ENCODE data around the gene HGFAC. TPM values are rescaled to one million over a fixed set of nuclear protein-coding genes. Genes with fewer than 3 reads are reported as not detected.

Gene HGFAC
- total RNA-seq, 2 donors from 2014 or later: not detected

DNA sequence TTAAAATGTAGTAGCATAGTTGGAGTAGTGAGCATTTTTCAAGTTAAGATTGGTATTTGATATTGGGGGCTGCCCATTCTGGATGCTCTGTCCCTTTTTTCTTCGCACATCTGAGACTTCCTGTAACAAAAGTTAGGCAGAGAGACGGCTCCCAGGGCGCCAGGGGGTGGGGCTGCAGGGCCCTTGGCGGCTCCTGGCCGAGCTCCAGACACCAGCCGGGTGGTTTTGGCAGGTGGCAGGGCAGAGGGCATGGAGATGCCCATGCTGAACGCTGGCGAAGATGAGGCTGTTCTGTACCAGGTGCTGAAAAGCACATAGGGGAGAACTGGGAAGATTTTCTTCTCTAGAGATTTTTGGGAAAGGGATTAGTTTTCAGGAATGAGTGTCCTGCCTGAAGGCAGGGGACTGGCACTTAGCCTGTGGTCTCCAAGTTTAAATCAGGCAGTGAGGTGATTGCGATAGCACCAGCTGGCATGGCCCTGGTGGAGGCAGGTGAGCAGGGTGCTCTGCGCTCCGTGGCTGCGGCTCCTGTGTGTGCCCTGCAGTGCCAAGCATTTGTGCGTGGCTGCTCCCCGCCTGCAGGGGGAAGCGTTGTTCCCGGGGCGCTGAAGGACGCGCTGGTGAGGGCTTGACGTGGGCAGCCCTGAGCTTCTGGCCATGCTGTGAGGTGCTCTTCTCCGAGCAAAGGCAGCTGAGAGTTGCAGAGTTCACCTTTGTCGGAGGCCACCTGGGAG lies 23.6 kb upstream of the HGFAC start:
- H3K36me3 Mint-ChIP-seq: no peaks in the 10 kb centered on the region
- ATAC-seq: no peak
- H3K9me3 Mint-ChIP-seq: no peaks in the 10 kb centered on the region
- peak in 1 of 2 donors; percentile 42 for DNase-seq (ENCODE audit: low spot score in 2 of 2)
- H3K27ac Mint-ChIP-seq: peak overlapping the region in 1 of 2 donors; percentile 26

- Mint-ChIP-seq H3K27ac (no peak overlapping the region), H3K9me3 (no peaks in the 10 kb centered on the region), H3K36me3 (no peaks in the 10 kb centered on the region)
- peak in 1 of 2 donors; percentile 35 for DNase-seq (ENCODE audit: low spot score in 2 of 2)
- peak in 1 of 2 donors; percentile 3 for ATAC-seq
Measured at GRCh38 chr4:3419836-3420605, 21.7 kb upstream of the HGFAC start.

- Mint-ChIP-seq H3K9me3 (no peaks in the 10 kb centered on the region), H3K27ac (no peak overlapping the region), H3K36me3 (no peaks in the 10 kb centered on the region)
- DNase-seq (ENCODE audit: low spot score in 2 of 2): no peak
- ATAC-seq: peak in 1 of 2 donors; percentile 56
Measured at GRCh38 chr4:3420606-3420955, 21.2 kb upstream of the HGFAC start.

- H3K9me3 Mint-ChIP-seq: no peaks in the 10 kb centered on the region
- no peaks in the 10 kb centered on the region for H3K36me3 Mint-ChIP-seq
- no peak for ATAC-seq
Measured at GRCh38 chr4:3420956-3421355, 20.8 kb upstream of the HGFAC start.

GRCh38 chr4:3421470-3421869 lies 20.3 kb upstream of the HGFAC start:
- H3K27ac Mint-ChIP-seq: no peak overlapping the region
- no peak for DNase-seq (ENCODE audit: low spot score in 2 of 2)
- no peaks in the 10 kb centered on the region for H3K9me3 Mint-ChIP-seq
- H3K36me3 Mint-ChIP-seq: no peaks in the 10 kb centered on the region
- no peak for ATAC-seq

More at GRCh38 chr4:3420956-3421355, 20.8 kb upstream of the HGFAC start:
- H3K27ac Mint-ChIP-seq: no peak overlapping the region
- DNase-seq (ENCODE audit: low spot score in 2 of 2): no peak

- H3K36me3 Mint-ChIP-seq: no peaks in the 10 kb centered on the region
- DNase-seq (ENCODE audit: low spot score in 2 of 2) (no peak), ATAC-seq (no peak)
- H3K9me3 Mint-ChIP-seq: no peaks in the 10 kb centered on the region
- no peak overlapping the region for H3K27ac Mint-ChIP-seq
Measured at GRCh38 chr4:3422241-3422801, 19.4 kb upstream of the HGFAC start.

DNA sequence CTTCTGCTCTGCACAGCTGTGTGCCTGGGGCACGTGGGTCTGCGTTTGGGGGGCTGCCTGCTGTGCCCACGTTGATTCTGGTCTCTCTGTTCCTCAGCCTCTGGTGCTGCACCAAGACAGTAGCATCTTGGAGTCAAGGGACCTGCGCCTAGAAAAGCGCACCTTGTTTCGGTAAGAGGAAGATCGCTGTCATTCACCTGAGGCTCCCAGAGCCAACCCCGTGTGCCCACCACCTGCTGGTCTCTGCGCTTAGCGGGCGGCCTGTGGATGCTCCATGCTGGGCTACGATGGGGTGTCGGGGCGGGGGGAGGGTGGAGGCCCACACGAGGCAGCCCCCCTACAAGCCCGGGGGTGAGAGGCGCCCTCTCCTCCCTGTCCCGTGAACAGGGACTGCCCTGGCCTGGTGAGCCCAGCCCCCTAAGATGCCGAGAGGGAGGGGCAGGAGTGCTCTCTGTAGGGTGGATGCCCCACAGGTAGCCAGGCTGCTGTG lies 18.9 kb upstream of the HGFAC start:
- Mint-ChIP-seq H3K9me3 (no peaks in the 10 kb centered on the region), H3K36me3 (no peaks in the 10 kb centered on the region), H3K27ac (no peak overlapping the region)
- DNase-seq (ENCODE audit: low spot score in 2 of 2) (no peak), ATAC-seq (no peak)

DNA sequence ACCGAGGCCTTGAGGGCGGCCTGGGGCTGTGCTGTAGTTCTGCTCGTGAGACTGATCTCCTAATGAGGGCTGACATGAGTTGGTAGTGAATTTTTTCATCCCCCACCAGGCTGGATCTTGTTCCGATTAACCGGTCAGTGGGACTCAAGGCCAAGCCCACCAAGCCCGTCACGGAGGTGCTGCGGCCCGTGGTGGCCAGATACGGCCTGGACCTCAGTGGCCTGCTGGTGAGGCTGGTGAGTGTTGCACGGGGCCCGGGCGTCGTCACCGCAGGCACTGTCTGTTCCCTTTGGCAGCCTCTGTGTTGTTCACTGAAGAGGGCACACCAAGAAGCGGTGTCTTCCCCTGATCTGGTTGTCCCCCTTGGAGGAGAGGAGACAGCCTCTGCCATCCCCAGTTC lies 18.4 kb upstream of the HGFAC start:
- no peaks in the 10 kb centered on the region for H3K9me3 Mint-ChIP-seq
- ATAC-seq (no peak), DNase-seq (ENCODE audit: low spot score in 2 of 2) (no peak)
- no peak overlapping the region for H3K27ac Mint-ChIP-seq
- H3K36me3 Mint-ChIP-seq: no peaks in the 10 kb centered on the region

DNA sequence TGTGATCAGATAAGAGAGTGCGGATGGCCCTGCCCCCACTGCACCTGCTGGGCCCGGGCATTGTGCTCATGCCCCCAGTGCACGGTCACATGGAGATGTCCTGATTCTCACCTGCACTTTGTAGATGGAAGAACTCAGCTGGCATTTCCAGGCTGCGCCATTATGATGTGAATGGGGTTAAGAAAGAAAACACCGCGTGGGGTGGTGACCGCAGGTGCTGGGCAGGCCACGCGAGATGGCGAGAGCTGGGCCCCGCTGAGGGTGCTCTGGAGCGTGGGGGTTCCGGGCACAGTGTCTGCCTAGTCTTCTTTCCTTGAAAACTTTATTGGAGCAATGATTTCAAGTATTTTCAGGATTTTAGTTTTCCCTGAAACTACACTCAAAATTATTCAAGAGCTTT lies 17.8 kb upstream of the HGFAC start:
- ATAC-seq: no peak
- no peaks in the 10 kb centered on the region for H3K36me3 Mint-ChIP-seq
- H3K27ac Mint-ChIP-seq: no peak overlapping the region
- DNase-seq (ENCODE audit: low spot score in 2 of 2): no peak
- no peaks in the 10 kb centered on the region for H3K9me3 Mint-ChIP-seq

DNA sequence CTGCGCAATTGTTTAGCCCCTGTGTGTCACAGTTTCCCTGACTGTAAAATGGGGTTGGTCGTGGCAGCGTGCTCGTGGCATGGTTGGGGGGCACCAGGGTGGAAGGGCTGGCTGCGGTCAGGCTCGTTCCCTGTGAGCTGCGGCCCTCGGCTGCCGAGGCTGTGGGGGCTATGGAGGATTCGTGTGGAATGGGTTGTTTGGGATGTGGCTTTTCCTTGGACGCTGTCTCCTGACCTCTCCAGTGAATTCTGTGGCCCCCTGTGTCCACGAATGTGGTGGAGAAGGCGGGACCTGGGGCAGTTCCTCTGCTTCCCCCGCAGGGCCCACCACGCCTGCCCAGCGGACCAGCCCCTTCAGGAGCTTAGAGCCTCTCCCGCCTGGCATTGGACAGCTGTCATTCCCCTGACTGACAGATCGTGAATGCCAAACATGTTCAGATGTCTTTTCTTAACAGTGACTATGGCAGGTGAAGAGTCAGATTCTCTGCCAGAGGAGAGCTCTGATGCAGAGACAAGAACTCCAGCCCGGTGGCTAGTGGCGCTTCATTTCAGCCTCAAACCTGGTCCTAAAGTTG lies 17.2 kb upstream of the HGFAC start:
- Mint-ChIP-seq H3K27ac (no peak overlapping the region), H3K36me3 (no peaks in the 10 kb centered on the region), H3K9me3 (no peaks in the 10 kb centered on the region)
- ATAC-seq (no peak), DNase-seq (ENCODE audit: low spot score in 2 of 2) (no peak)

- Mint-ChIP-seq H3K9me3 (no peaks in the 10 kb centered on the region), H3K36me3 (no peaks in the 10 kb centered on the region), H3K27ac (no peak overlapping the region)
- no peak for ATAC-seq
- no peak for DNase-seq (ENCODE audit: low spot score in 2 of 2)
Measured at GRCh38 chr4:3426465-3427133, 15.2 kb upstream of the HGFAC start.

DNA sequence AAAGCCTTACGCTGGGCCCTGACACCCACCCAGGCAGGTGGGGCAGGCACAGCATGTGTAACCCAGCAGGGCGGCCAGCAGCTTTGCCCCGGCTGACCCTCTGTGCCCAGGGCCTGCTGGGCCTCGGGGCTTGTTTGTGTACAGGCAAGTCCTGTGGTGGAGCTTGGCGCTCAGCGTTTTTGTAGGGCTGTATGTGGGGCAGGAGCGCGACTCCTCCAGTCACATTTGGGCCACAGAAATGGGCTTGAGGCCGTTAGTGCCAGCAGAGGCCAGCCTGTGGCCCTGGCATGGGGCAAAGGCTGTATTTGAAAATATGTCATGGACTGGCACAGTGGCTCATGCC lies 14.7 kb upstream of the HGFAC start:
- no peak for DNase-seq (ENCODE audit: low spot score in 2 of 2)
- no peaks in the 10 kb centered on the region for H3K9me3 Mint-ChIP-seq
- H3K27ac Mint-ChIP-seq: no peak overlapping the region
- no peaks in the 10 kb centered on the region for H3K36me3 Mint-ChIP-seq
- no peak for ATAC-seq

- Mint-ChIP-seq H3K9me3 (no peaks in the 10 kb centered on the region), H3K27ac (peak overlapping the region in 1 of 2 donors; percentile 34), H3K36me3 (no peaks in the 10 kb centered on the region)
- ATAC-seq (no peak), DNase-seq (ENCODE audit: low spot score in 2 of 2) (no peak)
Measured at GRCh38 chr4:3427706-3428446, 13.9 kb upstream of the HGFAC start.

GRCh38 chr4:3429651-3430050 lies 12.1 kb upstream of the HGFAC start:
- DNase-seq (ENCODE audit: low spot score in 2 of 2) (no peak), ATAC-seq (no peak)
- no peaks in the 10 kb centered on the region for H3K36me3 Mint-ChIP-seq
- no peaks in the 10 kb centered on the region for H3K9me3 Mint-ChIP-seq
- peak overlapping the region in 1 of 2 donors; percentile 34 for H3K27ac Mint-ChIP-seq

DNA sequence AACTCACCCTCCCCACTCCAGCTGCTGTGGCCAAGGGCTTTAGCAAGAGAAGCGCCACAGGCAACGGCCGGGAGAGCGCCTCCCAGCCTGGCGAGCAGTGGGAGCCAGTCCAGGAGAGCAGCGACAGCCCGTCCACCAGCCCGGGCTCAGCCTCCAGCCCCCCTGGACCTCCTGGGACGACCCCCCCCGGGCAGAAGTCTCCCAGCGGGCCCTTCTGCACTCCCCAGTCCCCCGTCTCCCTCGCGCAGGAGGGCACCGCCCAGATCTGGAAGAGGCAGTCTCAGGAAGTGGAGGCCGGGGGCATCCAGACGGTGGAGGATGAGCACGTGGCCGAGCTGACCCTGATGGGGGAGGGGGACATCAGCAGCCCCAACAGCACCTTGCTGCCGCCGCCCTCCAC lies 11.2 kb upstream of the HGFAC start:
- ATAC-seq (no peak), DNase-seq (ENCODE audit: low spot score in 2 of 2) (no peak)
- Mint-ChIP-seq H3K9me3 (no peaks in the 10 kb centered on the region), H3K27ac (no peak overlapping the region), H3K36me3 (no peaks in the 10 kb centered on the region)

DNA sequence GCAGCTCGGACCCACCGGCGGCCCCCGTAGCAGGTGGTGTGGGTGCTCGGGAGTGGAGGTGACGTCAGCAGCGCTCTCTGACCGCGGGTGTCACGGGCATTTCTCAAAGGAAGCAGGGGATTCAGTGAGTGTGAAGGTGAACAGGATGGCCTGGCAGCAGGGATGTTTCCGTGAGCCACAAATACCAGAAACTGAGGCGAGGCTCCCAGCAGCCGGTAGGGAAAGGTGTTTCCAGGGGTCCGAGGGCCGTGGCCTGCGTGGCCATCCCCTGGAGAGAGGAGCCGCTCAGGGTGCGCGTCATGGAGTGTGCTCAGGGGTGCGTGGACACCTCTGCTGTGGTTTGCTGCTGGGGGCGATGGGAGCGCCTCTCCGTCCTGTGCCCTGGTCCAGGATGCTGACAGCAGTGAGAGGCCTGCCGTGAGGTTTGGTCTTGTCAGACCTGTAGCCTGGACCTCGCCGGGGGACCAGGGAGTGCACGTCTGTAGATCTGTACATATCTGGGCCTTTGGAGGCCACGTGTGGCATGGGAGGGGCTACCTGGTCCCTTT lies 10.2 kb upstream of the HGFAC start:
- Mint-ChIP-seq H3K9me3 (no peaks in the 10 kb centered on the region), H3K36me3 (no peaks in the 10 kb centered on the region), H3K27ac (no peak overlapping the region)
- DNase-seq (ENCODE audit: low spot score in 2 of 2): no peak
- ATAC-seq: no peak
